SW 1271 (cell line): ENCODE data around the gene SLC12A8.

Experiments
- DNase-seq, 2 experiments: peaks; one replicate each; lab custom pipeline; 2025; lab: John Stamatoyannopoulos, UW

SLC12A8 gene

GRCh38 chr3:125212509-125213363 lies at the start of gene SLC12A8:
Gene SLC12A8 (minus strand): TSS chr3:125212748. CDS start chr3:125211349, 1,399 bp downstream.
- no peak for DNase-seq

- no peak for DNase-seq
These were observed 49.6 kb upstream of the SLC12A8 start for GRCh38 chr3:125262161-125262560.

GRCh38 chr3:125261031-125261430 lies 48.5 kb upstream of the SLC12A8 start:
- DNase-seq, result no peak

- no peak for DNase-seq
These were observed 47.6 kb upstream of the SLC12A8 start for GRCh38 chr3:125260158-125260557.

GRCh38 chr3:125257536-125257935 lies 45.0 kb upstream of the SLC12A8 start:
- no peak for DNase-seq

- no peak for DNase-seq
These were observed 44.1 kb upstream of the SLC12A8 start for GRCh38 chr3:125256675-125257074.

- DNase-seq, result no peak
These were observed 38.4 kb upstream of the SLC12A8 start for GRCh38 chr3:125250973-125251372.

- no peak for DNase-seq
These were observed 33.7 kb upstream of the SLC12A8 start for GRCh38 chr3:125246237-125246636.

- DNase-seq, result no peak
These were observed 33.0 kb upstream of the SLC12A8 start for GRCh38 chr3:125245521-125245920.

- DNase-seq, result no peak
These were observed 27.9 kb upstream of the SLC12A8 start for GRCh38 chr3:125240496-125240895.

- no peak for DNase-seq
These were observed 26.7 kb upstream of the SLC12A8 start for GRCh38 chr3:125239266-125239665.

GRCh38 chr3:125238759-125239158 lies 26.2 kb upstream of the SLC12A8 start:
- no peak for DNase-seq

GRCh38 chr3:125236331-125236903 lies 23.9 kb upstream of the SLC12A8 start:
- no peak for DNase-seq

- no peak for DNase-seq
These were observed 22.3 kb upstream of the SLC12A8 start for GRCh38 chr3:125234831-125235230.

GRCh38 chr3:125232401-125232800 lies 19.9 kb upstream of the SLC12A8 start:
- no peak for DNase-seq

GRCh38 chr3:125231895-125232294 lies 19.3 kb upstream of the SLC12A8 start:
- peak in 1 of 2 experiments; percentile 46 for DNase-seq

- DNase-seq, result no peak
These were observed 17.2 kb upstream of the SLC12A8 start for GRCh38 chr3:125229707-125230106.

- no peak for DNase-seq
These were observed 16.6 kb upstream of the SLC12A8 start for GRCh38 chr3:125229168-125229567.

GRCh38 chr3:125221831-125222230 lies 9.3 kb upstream of the SLC12A8 start:
- no peak for DNase-seq

- DNase-seq, result no peak
These were observed 8.3 kb upstream of the SLC12A8 start for GRCh38 chr3:125220727-125221429.

GRCh38 chr3:125220183-125220582 lies 7.6 kb upstream of the SLC12A8 start:
- DNase-seq, result no peak

GRCh38 chr3:125219261-125219701 lies 6.7 kb upstream of the SLC12A8 start:
- DNase-seq, result no peak

GRCh38 chr3:125214738-125215137 lies 2.2 kb upstream of the SLC12A8 start:
- DNase-seq, result no peak
